HG03442 (cell line): ENCODE data around the gene RHOF.
"Not testable (repeated sequence)": the region's sequence is repeated elsewhere in the genome, so short reads cannot be mapped to it uniquely, and the experiment has no call there.

ENCODE experiments used
- ATAC-seq: cut with Tn5 transposase; IDR thresholded peaks from one replicate; pipeline ENCODE4 v1.9.1; 2021; ENCODE audit warnings: mild to moderate bottlenecking, moderate library complexity; ENCODE audit not compliant: unreplicated experiment

Gene RHOF

DNA sequence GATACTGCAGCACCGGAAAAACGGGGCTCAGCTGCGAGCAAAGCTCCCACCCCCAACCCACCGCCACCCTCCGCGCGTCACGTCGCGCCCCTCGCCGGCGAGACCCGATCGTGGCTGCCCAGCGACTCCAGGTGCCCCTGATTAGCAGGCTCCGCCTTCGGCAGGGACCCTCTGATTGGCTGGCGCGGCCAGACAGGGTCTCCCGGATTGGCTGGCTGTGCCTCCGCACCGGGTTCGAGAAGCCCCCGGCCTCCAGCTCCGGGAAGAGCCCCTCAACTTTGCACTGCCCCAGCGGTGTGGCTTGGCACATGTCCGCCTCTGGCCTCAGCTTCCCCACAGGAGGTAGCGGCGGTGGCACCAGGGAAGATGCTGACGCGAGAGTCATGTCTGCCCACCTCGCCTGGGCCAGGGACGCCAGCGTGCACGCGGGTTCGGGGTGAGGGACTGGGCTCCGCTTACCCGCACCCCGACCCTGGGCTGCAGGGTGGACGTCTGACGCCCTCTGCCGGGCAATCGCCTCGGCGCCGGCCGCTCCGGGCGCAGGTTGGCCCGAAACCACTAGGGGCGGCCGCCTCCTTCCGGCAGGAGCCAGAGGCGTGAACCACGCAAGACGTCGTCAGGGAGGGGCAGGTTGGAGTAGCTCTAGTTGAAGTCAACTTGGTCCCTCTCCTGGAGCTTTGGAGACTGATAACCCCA, 498 bp upstream of the RHOF start:
- ATAC-seq: peak; percentile 42

GRCh38 chr12:121792607-121793439, 665 bp downstream of the RHOF start:
- ATAC-seq: no peak

DNA sequence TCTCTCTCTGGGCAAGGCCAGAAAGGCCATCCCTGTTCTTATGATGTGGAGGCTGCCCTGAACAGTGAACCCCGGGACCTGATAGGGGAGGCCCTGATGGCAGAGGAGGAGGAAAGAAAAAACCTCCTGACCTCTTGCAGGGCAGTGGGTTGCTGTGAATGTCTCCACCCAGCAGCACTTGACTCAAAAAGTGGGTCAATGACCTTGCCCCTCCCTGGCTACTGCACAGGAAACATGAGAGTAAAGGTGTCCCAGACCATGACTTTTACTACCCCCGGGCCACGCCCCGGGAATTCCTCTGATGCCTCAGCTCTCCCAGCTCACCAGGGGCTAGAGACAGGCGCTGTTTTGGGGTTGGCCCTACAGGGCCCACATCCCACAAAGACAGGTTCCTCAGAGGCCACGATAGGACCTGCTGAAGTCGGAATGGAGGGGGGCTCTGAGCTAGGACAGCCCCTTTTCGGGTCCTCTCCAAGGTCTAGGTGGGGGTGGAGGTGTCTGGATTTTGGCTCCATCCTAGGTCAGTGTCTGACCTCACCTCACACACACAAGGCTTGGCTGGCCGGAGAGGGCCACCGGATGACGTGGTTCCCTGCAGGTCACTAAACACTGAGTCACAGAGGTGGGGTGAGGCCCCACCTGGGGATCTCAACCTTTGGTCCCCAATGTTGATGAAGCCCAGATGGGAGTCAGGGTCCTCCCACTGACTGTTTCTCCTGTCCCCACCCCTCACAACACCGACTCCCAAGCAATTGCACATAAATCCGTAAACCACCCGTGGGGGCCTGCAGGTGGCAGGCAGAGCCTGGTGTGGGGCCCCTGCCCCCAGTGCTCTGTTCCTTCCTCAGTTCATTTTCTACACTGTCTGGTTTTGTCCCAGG, 1.6 kb downstream of the RHOF start:
- no peak for ATAC-seq

- not testable (repeated sequence) for ATAC-seq
Observed at GRCh38 chr12:121790785-121791184, 2.7 kb downstream of the RHOF start.

- ATAC-seq: peak; percentile 30
Observed at GRCh38 chr12:121789800-121790728, 3.4 kb downstream of the RHOF start.

- ATAC-seq: no peak
Observed at GRCh38 chr12:121789233-121789781, 4.2 kb downstream of the RHOF start.

DNA sequence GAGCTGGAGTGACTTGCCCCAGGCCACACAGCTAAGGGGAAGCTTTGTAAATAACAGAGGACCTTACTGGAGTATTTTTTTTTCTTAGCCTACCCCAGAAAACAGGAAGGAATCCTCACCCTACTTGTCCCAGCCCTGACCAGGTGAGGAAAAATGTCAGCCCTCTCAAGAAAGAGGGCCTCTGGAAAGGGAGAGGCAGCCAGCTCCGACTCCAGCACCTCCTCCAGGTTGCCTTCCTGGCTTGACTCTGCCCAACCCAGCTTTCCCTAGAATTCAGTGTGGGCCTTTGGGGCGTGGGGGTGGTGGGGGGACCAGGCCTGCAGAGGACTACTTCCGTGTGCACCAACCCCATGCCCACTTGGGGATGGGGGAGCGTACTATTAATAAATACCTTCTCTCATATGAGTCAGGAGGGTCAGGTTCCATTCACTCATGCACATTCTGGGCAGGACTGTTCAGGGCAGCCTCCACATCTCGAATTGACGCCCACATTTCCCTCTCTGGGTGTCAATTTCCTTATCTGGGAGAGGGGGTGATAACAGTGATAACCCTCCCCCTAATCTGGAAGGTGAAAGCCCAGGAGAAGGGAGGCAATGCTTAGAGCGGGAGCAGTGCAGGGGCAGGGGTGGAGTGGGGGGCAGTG, 5.2 kb downstream of the RHOF start:
- ATAC-seq: no peak

GRCh38 chr12:121787063-121788025, 6.1 kb downstream of the RHOF start:
- ATAC-seq: no peak

GRCh38 chr12:121786440-121786825, 7.1 kb downstream of the RHOF start:
- no peak for ATAC-seq

DNA sequence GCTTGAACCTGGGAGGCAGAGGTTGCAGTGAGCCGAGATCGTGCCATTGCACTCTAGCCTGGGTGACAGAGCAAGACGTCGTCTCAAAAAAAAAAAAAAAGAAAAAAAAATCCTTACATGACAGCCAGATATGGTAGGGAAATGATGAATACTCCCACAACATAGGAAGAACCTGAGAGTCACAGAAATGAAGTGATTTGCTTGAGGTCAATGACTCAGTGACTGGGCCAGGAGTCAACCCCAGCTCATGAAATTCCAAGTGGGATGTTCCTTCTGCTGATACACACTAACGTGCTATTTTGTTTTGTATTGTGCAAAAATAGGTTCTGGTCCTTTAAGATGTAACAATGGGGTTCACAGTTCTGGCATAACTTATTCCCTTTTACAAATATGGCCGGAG, 9.0 kb downstream of the RHOF start:
- no peak for ATAC-seq

GRCh38 chr12:121783766-121784165, 9.7 kb downstream of the RHOF start:
- ATAC-seq: no peak

DNA sequence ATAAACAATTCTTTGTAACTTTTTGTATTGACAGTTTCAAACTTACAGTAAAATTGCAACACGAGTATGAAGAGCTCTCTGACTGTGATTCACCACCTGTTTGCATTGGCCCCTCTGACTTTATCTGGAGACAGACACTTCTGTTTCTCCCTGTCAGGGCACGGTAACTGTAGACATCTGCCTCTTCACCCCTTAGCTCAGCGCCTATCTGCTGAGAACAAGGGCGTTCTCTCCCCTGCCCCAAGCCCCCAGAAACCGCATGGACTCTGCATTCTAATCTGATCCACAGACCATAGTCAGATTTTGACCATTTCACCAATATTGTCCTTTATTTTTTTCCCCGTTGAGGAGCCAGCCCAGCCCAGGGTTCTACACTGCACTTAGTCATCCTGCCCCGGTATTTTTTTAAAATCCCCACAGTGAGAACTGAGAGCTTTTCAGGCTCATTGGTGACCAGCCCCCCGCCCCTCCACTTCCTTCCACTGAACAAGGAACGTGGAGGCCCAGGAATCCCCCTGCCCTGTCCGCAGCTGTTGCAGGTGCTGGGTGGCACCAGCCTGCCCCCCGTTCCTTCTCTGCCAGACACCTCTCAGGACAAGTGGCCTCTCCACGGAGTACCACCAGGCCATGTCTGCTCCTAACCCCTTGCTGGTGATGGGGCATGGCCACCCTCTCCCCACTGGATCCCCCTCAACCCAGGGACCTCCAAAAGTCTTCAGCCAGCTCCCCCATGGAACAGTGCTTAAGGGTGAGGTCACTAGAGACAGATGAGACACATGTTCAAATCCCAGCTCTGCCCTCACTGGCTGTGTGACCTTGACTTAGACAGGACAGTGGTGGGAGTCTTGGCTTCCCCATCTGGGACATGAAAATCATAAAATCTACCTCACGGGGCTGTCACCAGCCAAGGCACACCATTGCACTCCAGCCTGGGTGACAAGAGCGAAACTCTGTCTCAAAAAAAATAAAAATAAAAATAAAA, 11.2 kb downstream of the RHOF start:
- ATAC-seq: peak; percentile 41

- peak; percentile 11 for ATAC-seq
Observed at GRCh38 chr12:121781484-121781997, 11.9 kb downstream of the RHOF start.

DNA sequence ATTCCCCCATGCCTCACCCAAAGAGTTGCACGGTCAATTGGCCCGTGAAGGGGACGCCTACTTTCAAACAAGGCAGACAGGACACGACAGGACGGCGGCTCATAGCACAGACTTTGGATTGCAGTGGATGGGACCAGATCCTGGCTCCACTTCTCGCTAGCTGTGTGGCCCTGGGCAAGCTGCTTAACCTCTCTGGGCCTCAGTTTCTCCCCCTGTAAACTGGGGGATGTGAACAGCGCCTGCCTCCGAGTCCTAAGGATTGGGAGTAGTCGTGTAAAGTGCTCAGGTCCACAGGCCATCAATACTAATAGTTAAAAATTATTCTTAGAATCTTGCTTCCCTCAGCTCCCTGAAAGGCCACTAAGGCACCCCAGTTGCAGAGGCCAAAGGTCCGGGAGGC, 13.1 kb downstream of the RHOF start:
- no peak for ATAC-seq

GRCh38 chr12:121779422-121779895, 14.0 kb downstream of the RHOF start:
- ATAC-seq: no peak

GRCh38 chr12:121778567-121779421, 14.7 kb downstream of the RHOF start:
- no peak for ATAC-seq
